HL-60 (cell line): ENCODE data around the gene PSMD2.

ENCODE experiments used
- GABPA ChIP-seq: IDR thresholded peaks from 2 replicates; pipeline ENCODE4 v1.6.1; 2012; ENCODE audit warnings: low read depth
- POLR2AphosphoS5 ChIP-seq: IDR thresholded peaks from 2 replicates; pipeline ENCODE4 v1.6.1; 2012; ENCODE audit warnings: low read depth
- TF ChIP-seq, protein P1 (sequence below): IDR thresholded peaks from one replicate; pipeline ENCODE4 v1.5.1; 2011; ENCODE audit warnings: low read length, control low read depth, inconsistent platforms; ENCODE audit not compliant: insufficient read depth

DNA sequence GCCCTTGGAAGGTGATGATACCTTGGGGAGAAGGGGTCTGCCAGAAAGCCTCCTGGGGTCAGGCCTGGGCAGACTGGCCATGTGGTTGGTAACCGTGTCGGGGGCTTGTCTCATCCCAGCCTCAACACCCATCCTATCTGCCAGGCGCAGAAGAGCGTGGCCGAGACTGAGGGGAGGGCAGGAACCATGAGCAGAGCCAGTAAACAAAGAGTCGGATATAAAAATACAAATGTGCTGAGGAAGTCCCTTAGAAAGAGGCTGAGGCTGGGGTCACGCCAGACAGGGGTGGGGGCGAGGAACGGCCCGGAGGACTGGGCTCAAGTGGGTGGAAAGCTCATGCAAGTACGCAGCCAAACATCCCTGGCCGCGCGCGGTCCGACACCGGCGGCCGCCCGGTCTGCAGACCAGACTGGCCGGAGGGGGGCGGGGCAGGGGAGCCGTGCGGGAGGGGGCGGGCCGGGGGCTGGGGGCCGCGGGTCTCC is 39.6 kb upstream of the PSMD2 start:
- TF ChIP-seq, protein P1, sequence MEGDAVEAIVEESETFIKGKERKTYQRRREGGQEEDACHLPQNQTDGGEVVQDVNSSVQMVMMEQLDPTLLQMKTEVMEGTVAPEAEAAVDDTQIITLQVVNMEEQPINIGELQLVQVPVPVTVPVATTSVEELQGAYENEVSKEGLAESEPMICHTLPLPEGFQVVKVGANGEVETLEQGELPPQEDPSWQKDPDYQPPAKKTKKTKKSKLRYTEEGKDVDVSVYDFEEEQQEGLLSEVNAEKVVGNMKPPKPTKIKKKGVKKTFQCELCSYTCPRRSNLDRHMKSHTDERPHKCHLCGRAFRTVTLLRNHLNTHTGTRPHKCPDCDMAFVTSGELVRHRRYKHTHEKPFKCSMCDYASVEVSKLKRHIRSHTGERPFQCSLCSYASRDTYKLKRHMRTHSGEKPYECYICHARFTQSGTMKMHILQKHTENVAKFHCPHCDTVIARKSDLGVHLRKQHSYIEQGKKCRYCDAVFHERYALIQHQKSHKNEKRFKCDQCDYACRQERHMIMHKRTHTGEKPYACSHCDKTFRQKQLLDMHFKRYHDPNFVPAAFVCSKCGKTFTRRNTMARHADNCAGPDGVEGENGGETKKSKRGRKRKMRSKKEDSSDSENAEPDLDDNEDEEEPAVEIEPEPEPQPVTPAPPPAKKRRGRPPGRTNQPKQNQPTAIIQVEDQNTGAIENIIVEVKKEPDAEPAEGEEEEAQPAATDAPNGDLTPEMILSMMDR: no peak
- TF ChIP-seq POLR2AphosphoS5 (no peak), GABPA (no peak)
